C4-2B (cell line): Measurements from ENCODE around the gene RAB40B.

Experiments used
- CTCF ChIP-seq: fragments of 450-650 bp; conservative IDR thresholded peaks from 2 replicates; pipeline ENCODE4 v1.5.1; 2017; ENCODE audit warnings: mild to moderate bottlenecking
- ZFX ChIP-seq: fragments of 450-650 bp; IDR thresholded peaks from 2 replicates; pipeline ENCODE4 v1.6.1; 2017

GRCh38 chr17:82677353-82677925 is 21.1 kb downstream of the RAB40B start:
- TF ChIP-seq CTCF (no peak), ZFX (no peak)
